HL-60 (cell line): ENCODE measurements around the gene DIP2C.

Source experiments
- DNase-seq, 2 experiments: peaks; one replicate each; pipeline ENCODE4 v3.0.0-alpha.2; 2010 to 2020; ENCODE audit warnings: low read depth in 1 of 2, low spot score in 1 of 2
- H3K27ac ChIP-seq: fragments of 250-450 bp; sonication (Bioruptor Pico); replicated peaks from 2 replicates; pipeline ENCODE4 v1.5.1; 2020; ENCODE audit warnings: mild to moderate bottlenecking, moderate library complexity
- H3K27me3 ChIP-seq: fragments of 250-450 bp; sonication (Bioruptor Pico); 2 replicates; pipeline ENCODE4 v1.5.1; 2021; ENCODE audit warnings: mild to moderate bottlenecking, moderate library complexity; ENCODE audit not compliant: insufficient read depth, poor library complexity, severe bottlenecking
- H3K4me3 ChIP-seq: replicated peaks from 2 replicates; pipeline ENCODE4 v1.5.1; 2011; ENCODE audit warnings: mild to moderate bottlenecking, control low read depth, low read length; ENCODE audit not compliant: insufficient read depth
- GABPA ChIP-seq: IDR thresholded peaks from 2 replicates; pipeline ENCODE4 v1.6.1; 2012; ENCODE audit warnings: low read depth
- POLR2AphosphoS5 ChIP-seq: IDR thresholded peaks from 2 replicates; pipeline ENCODE4 v1.6.1; 2012; ENCODE audit warnings: low read depth
- SPI1 ChIP-seq: IDR thresholded peaks from 2 replicates; pipeline ENCODE4 v1.6.1; 2012; ENCODE audit warnings: low read depth, mild to moderate bottlenecking, borderline replicate concordance
- TF ChIP-seq, protein P1 (sequence below): IDR thresholded peaks from one replicate; pipeline ENCODE4 v1.5.1; 2011; ENCODE audit warnings: low read length, control low read depth, inconsistent platforms; ENCODE audit not compliant: insufficient read depth
- TF ChIP-seq, protein P2 (sequence below): IDR thresholded peaks from 2 replicates; pipeline ENCODE4 v1.6.1; 2012; ENCODE audit warnings: low read depth; ENCODE audit not compliant: insufficient replicate concordance

DIP2C gene

GRCh38 chr10:436013-436697 is 253.3 kb downstream of the DIP2C start:
- Histone ChIP-seq H3K4me3 (no peak overlapping the region), H3K27me3 (no peaks in the 10 kb centered on the region), H3K27ac (no peak overlapping the region)
- TF ChIP-seq, protein P1, sequence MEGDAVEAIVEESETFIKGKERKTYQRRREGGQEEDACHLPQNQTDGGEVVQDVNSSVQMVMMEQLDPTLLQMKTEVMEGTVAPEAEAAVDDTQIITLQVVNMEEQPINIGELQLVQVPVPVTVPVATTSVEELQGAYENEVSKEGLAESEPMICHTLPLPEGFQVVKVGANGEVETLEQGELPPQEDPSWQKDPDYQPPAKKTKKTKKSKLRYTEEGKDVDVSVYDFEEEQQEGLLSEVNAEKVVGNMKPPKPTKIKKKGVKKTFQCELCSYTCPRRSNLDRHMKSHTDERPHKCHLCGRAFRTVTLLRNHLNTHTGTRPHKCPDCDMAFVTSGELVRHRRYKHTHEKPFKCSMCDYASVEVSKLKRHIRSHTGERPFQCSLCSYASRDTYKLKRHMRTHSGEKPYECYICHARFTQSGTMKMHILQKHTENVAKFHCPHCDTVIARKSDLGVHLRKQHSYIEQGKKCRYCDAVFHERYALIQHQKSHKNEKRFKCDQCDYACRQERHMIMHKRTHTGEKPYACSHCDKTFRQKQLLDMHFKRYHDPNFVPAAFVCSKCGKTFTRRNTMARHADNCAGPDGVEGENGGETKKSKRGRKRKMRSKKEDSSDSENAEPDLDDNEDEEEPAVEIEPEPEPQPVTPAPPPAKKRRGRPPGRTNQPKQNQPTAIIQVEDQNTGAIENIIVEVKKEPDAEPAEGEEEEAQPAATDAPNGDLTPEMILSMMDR: no peak
- TF ChIP-seq, protein P2, sequence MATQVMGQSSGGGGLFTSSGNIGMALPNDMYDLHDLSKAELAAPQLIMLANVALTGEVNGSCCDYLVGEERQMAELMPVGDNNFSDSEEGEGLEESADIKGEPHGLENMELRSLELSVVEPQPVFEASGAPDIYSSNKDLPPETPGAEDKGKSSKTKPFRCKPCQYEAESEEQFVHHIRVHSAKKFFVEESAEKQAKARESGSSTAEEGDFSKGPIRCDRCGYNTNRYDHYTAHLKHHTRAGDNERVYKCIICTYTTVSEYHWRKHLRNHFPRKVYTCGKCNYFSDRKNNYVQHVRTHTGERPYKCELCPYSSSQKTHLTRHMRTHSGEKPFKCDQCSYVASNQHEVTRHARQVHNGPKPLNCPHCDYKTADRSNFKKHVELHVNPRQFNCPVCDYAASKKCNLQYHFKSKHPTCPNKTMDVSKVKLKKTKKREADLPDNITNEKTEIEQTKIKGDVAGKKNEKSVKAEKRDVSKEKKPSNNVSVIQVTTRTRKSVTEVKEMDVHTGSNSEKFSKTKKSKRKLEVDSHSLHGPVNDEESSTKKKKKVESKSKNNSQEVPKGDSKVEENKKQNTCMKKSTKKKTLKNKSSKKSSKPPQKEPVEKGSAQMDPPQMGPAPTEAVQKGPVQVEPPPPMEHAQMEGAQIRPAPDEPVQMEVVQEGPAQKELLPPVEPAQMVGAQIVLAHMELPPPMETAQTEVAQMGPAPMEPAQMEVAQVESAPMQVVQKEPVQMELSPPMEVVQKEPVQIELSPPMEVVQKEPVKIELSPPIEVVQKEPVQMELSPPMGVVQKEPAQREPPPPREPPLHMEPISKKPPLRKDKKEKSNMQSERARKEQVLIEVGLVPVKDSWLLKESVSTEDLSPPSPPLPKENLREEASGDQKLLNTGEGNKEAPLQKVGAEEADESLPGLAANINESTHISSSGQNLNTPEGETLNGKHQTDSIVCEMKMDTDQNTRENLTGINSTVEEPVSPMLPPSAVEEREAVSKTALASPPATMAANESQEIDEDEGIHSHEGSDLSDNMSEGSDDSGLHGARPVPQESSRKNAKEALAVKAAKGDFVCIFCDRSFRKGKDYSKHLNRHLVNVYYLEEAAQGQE: no peak
- TF ChIP-seq GABPA (no peak), POLR2AphosphoS5 (no peak), SPI1 (no peak)
- DNase-seq: no peak

- H3K4me3 ChIP-seq: no peak overlapping the region
- DNase-seq: no peak
- no peak overlapping the region for H3K27ac ChIP-seq
- TF ChIP-seq SPI1: no peak
- TF ChIP-seq, protein P2: no peak
- TF ChIP-seq POLR2AphosphoS5: no peak
- TF ChIP-seq, protein P1: no peak
- TF ChIP-seq GABPA: no peak
- H3K27me3 ChIP-seq: no peaks in the 10 kb centered on the region
Observed at GRCh38 chr10:435397-435796, 254.1 kb downstream of the DIP2C start.

- DNase-seq: no peak
- Histone ChIP-seq H3K4me3 (no peak overlapping the region), H3K27me3 (no peaks in the 10 kb centered on the region), H3K27ac (no peak overlapping the region)
- TF ChIP-seq POLR2AphosphoS5 (no peak), SPI1 (no peak), GABPA (no peak)
- TF ChIP-seq, protein P2: no peak
- TF ChIP-seq, protein P1: no peak
Observed at GRCh38 chr10:429696-430095, 259.8 kb downstream of the DIP2C start.
